CD4-positive, alpha-beta T cell treated with Interleukin-12 subunit alpha and Interleukin-12 subunit beta, for 1 hour (primary cell): ENCODE measurements around the gene SLC35F3.
"Not testable (repeated sequence)": the region's sequence is repeated elsewhere in the genome, so short reads cannot be mapped to it uniquely, and the experiment has no call there.

Source experiments
- DNase-seq: peaks from one replicate; pipeline ENCODE4 v3.0.0-alpha.2; 2020

The SLC35F3 gene

DNA sequence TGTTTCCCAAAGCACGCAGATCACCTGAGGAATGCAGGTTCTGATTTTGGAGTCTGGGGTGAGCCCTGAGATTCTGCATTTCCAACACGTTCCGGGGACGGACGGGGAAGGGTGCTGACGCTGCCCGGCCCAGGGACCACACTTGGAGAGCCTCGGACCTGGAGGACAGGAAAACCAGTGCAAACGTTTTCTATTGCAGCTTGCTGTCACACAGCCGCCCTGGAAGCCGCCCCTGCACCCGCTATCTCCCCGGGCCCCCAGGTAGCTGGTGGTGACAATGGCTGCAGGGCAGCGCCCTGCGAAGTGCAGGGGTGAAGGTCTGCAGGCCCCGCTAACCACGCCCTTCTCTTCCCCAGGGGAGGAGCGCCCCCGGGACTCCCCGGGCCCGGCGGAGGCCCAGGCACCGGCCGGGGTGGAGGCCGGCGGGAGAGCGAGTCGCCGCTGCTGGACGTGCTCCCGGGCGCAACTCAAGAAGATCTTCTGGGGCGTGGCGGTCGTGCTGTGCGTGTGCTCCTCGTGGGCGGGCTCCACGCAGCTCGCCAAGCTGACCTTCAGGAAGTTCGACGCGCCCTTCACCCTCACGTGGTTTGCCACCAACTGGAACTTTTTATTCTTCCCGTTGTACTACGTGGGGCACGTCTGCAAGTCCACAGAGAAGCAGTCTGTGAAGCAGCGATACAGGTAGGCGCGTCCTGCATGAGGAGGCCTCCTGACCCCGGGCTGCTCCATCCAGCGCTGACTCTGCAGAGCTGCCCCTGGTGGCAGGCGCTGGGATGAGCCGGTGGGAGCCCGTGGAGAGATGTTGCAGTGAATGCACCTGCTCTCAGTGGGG lies 326.8 kb downstream of the SLC35F3 start:
- DNase-seq = no peak

DNA sequence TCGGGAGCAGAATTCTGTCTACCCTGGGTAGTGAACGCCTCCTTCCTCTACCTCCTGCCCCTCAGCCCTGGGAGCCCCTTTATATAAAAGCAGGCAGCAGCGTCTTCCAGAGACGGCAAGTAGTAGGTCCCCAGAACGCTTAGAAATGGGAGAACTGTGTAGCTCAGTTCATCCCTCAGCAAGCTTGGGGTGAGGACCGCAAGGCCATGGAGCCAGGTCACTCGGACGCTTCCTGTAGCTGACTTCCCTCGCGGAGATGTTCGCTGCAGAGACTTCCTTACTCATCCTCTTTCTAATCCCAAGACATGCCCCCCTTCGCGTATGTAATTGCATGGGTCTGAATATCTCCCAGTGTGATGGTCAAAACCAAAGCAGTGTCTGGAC lies 327.4 kb downstream of the SLC35F3 start:
- DNase-seq = no peak

DNA sequence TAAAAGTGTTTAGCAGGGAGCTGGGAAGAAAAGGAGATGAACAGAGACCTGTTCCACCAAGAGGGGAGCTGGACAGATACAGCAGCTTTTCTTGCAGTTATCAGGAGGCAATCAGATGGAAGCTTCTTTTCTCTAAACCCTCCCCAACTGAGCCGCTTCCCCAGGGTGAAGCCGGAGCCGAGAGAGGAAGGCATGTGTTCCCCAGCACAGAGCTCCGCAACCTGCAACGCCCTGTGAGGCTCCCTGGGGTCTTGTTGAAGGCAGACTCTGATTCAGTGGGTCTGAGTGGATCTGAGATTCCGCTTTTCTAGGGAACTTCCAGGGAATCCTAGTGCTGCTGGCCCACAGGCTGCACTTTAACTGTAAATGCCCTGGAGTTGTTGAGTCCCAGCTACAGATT lies 329.7 kb downstream of the SLC35F3 start:
- no peak for DNase-seq

DNA sequence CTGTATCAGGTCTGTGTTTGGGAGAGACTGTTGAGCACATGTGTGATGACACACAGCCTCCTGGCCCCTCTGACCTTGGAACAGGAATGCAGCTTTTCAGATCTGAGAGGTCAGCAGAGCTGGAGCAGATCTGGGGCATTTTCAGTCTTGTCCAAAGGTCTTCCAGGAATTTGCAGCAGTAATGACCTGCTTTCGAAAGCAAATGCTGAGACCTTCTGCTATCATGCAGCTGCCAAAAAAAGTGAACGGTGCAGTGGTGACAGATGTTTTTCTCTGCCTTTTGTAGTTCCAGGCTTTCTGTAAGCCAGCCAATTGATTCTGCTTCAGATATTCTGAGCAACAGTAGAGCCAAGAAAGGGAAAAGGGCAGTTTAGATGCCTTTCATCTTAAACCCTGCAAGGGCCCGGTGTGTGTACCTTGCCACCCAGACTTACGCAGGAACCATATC lies 331.0 kb downstream of the SLC35F3 start:
- DNase-seq = no peak

DNA sequence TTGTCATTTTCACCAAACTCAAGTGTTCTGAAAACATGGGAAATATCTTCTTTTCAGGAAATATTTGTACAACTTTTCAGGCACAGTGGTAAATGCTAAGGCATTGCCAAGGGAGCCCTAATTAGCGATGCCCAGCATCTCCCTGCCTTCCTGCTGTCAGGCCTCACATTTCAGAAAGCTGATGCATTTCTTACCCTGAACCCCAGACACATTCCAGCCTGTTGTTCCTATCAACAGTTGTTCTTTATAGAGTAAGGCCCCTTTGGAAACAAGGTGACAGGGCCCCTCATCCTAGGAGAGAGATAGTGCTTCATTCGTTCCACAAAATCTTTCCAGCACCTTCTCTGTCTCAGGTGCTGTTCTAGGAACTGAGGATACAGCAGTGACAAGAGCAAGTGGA lies 332.9 kb downstream of the SLC35F3 start:
- DNase-seq = no peak

DNA sequence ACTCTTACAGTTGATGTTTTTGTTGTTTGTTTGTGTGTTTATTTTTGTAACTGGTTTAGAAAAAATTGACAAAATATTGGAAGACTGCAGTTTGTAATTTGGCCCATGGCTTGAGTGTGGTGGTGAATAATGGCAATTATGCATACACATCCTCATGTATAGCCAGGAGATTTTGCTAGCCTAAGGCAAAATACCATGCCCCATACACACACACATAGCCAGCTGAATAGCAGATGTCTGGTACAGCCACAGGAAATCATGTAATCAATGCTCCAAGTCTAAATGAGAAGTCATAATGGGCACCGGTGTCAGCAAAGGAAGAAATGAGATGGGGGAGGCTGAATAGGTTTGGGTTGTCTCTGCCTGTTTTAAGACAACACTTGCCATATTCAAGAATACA lies 333.6 kb downstream of the SLC35F3 start:
- no peak for DNase-seq

DNA sequence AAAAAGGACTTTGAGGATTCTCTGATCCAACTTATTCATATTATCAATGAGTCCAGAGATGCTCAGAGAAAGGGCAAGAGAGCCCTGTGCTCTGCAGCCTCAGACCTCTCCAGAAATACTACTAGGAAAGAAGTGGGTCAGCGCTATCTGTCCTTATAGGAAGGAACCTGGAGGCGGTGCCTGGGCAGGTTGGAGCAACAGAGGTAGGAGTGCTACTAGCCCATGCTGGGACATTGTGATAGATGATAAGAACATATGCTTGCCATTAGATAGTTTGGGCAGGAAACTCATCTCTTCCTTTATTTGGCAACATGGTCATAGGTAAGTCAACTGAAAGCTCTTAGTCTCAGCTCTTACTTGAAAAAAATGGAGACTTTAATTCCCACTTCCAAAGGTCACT lies 335.0 kb downstream of the SLC35F3 start:
- no peak for DNase-seq

DNA sequence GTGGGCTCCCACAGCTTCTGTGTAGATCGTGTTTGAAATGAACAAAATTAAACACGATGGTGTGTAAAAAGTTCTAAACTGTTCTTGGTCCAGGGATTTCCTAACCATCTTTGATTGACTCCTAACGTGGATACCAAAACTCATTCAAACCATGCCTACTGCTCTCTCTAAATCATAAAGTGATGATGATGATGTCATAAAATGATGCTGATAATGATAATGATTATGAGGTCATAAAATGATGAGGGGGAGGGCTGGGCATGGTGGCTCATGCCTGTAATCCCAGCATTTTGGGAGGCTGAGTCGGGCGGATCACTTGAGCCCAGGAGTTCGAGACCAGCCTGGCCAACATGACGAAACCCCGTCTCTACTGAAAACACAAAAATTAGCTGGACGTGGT lies 335.5 kb downstream of the SLC35F3 start:
- no peak for DNase-seq

DNA sequence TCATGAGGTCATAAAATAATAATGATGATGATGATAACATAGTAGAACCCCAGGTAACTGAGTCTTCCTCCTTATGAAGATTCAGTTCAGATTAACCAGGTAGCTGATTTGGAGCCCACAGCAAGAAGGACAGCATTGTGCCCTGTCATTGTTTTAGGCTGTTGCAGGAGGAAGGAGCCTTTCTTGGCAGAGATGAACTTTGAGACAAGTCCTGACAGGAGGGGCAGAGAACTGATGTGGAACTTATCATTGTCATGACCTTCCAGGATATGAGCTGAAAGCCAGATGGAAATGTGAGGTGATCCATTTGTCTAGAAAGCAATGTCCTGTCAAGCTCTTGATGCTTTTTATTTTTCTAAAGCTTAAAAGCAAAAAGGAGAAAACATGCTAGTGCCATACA lies 336.2 kb downstream of the SLC35F3 start:
- DNase-seq = no peak

DNA sequence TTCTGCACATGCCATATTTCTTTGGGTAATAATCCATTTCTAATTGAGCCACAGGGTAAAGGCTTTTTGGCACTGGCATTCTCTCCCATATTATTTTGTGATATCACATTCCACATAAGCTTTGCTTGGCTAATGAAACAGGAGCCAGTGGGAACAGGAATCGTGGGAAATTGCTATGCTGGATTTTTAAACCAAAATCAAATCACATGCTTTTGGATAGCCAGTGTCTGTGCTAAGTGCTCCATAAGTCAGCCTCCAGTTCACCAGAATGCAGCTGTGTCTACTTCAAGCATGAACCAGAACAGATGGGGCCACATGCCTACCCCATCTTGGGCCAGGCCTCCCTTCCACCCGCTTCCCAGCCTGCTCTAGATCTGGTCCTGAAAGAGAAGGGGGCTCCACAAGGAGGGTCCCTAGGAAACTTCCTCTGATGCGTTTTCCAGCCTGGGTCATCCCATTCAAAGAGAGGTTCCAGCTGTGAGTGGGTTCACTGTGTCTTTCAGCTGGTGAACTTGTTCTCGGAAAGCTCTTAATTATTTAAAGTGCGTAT lies 337.5 kb downstream of the SLC35F3 start:
- no peak for DNase-seq

DNA sequence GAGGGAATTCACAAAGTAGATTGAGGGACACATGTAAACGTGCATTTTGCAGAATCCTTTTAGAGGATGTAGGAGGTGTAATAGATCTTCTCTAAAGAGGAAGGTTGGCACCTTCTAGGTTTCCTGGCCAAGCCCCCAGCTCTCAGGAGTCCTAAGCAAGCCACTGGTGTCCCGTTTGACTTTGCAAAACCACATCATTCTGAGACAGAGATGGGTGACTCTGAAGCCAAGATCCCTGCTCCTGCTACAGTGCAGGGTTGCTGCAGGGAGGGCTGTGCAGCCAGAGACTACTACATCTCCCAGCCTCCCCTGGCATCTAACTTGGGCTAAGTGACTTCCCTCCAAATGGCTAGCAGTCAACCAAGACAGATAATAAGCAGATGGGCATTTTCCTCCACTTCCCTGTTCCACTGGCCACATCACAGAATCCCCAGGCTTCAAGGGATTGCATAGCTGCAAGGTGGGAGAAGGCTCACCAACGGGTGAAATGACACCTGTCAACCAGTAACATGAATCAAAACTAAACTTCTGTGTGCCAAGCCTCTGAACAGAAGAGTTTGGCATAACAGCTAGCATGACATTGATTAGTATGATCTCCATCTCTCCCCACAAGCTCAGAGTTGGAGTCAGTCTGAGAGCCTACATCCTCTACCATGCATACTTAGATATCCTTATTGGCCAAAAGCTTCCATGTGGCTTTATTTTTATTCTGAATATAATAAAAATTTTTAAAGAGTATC lies 339.2 kb downstream of the SLC35F3 start:
- no peak for DNase-seq

DNA sequence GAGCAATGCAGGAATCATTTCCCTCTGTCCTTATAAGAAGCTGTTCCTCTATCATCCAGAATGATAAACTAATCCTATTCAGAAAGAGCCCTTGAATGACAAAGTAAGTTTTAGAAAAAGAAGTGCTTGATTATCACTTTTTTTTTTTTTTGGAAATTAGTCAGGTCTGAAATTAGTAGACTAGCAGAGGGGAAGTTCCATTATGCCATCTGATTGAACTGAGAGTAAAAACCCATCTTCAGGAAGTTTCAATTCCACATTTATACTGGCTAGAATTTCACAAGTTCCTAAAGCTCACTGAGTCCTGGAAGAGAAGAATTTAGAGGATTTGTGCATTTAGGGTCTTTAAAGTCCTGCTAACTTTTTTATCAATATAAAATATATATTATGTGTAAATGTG lies 340.0 kb downstream of the SLC35F3 start:
- no peak for DNase-seq

DNA sequence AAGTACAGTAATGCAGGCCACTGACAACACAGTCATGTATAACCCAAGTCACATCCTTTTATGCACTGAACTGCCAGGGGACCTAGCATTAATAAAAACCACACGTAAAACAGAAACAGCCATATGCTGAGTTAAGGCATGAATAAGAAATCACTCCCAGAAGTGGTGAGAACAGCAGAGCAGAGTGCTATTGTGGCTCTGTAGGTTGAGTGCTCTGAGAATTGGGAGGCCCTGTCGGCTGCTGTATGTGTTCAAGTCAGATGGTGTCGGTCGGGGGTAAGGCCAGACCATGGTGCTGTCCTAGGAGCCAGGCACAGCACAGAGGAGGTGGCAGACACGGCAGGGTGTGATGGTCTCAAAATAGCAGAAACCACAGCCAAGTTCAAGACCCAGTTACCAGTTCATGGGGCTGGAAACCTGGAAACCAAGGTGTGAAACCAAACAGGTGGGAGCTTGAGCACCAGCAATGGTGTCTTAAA lies 342.2 kb downstream of the SLC35F3 start:
- no peak for DNase-seq

DNA sequence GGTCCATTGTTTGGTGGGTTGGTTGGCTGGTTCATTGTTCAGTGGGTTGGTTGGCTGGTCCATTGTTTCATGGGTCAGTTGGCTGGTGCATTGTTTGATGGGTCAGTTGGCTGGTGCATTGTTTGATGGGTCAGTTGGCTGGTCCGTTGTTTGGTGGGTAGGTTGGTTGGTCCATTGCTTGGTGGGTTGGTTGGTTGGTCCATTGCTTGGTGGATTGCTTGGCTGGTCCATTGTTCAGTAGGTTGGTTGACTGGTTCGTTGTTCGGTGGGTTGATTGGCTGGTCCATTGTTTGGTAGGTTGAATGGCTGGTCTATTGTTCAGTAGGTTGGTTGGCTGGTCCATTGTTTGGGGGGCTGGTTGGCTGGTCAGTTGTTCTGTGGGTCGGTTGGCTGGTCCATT lies 343.3 kb downstream of the SLC35F3 start:
- not testable (repeated sequence) for DNase-seq

DNA sequence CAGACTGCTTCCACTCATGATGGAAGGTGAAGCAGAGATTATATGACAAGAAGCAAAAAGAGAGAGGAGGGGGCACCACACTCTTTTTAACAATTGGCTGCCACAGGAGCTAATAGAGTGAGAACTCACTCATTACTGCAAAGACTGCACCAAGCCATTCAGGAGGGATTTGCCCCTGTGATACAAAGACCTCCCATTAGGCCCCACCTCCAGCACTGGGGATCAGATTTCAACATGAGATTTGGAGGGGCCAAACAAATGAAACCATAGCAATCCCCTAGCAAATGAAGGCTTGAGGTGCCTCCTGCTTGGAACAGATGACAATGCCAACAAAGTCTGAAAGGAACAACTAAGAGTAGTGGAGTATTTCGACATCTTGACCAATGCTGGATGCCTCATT lies 346.3 kb downstream of the SLC35F3 start:
- no peak for DNase-seq

DNA sequence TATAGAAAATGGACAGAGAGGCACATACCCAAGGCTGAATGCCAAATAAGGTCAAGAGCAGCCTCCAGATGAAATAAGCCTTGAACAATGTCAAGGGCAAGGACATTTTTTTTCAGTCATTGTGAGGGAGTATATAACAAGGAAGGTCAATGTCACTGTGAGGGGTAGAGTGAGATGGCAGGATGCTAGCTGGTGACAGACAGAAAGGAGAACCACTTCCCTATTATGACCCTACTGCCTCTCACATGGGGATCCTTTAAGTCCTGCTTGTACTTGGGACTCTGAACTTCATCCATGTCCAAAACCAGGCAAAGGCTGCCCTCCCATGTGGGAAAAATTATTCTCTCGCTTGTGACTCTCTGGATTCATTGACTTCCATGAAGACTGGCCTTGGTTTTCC lies 349.3 kb downstream of the SLC35F3 start:
- DNase-seq = no peak

DNA sequence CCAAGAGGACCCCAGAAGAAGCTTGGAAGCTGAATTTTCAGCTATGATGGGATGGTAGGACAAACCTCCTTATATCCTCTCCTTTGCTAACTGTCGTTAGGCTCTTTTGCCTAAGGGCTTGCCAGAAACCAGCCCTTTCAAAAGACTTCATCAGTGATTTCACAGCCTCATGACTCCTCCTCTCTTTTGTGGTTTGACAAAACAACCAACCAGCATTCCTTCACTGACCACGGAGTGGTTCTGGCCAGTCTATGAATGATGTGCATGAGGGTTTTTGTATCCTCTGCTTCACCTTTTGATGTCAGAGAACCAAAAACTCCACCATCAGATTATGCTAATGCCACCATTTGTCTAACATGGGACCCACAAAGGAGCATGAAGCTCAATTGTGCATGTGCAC lies 351.9 kb downstream of the SLC35F3 start:
- DNase-seq = no peak

DNA sequence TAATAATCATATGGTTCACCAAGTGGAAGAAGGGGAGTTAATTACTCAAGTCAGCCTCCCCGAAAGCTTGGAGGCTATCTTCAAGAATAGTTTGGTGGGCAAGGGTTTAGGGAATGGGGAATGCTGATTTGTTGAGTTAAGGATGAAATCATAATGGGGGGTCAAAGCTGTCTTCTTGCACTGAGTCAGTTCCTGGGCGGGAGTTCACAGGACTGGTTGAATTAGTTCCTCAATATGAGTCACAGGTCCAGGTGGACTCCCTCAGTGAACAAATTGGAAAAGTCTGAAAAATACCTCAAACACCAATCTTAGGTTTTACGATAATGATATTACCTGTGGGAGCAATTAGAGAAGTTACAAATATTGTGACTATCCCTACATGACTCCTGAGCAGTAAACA lies 353.6 kb downstream of the SLC35F3 start:
- no peak for DNase-seq

DNA sequence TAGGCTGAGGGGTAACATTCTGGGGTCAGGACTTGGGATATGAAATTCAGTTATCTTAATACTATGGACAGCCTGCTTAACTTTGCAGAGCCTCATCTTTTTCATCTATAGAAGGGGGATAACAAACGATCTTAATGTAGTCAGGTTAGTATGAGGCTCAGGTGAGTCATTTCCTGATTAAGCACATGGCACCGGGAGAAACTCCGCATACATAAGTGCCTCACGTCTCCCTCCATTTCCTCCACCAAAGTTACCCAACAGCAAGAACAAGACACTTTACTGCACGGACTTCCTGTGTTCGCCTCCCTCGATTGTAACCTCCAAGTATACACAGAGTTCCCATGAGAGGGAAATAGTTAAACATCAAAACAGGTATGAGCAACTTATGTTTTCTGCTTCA lies 356.1 kb downstream of the SLC35F3 start:
- DNase-seq = no peak

DNA sequence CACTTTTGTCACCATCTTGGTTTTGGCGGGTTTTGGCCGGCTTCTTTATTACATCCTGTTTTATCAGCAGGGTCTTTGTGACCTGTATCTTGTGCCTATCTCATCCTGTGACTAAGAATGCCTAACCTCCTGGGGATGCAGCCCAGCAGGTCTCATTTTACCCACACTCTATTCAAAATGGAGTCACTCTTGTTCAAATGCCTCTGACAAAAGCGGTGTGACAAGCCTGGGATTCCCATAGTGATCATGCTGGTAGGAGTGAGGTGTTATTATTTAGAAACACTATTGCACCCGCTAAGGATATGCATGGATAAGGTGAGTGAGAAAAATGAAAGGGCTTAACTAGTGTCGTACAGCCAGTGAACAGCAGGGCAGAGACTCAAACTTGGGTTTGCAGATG lies 357.1 kb downstream of the SLC35F3 start:
- no peak for DNase-seq

DNA sequence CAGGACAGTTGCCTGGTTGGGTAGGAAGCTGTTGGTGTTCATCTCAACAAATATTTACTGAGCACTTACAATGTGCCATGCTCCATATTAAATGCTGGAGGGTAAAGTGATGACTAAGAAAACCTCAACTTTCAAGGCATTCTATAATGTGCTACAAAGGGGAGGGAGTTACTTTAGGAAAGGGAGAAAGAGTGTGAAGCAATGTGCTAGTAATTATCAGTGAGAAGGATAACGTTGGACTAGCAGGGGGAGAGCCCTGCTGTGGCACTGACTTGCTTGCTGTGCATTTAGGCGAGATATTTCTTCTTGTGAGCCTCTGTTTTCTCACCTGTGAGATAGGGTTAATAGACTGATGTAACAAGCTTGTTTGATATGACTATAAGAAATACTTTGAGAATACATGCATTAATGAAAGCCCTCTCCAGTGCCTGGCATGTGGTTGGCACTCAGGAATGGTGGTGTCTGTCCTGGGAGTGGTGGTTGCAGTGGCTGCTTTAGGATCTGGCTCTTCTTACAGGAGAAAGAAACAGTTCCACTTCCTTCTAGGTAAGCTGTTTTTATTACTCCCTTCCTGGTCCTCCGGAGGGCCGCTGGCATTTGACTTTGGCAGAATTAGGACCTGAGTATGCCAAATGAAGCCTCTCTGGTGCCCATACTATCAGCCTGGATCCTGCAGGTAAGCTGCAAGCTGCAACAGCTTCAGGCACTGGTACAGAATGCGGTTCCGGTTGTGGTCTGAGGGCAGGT lies 357.7 kb downstream of the SLC35F3 start:
- DNase-seq = no peak

DNA sequence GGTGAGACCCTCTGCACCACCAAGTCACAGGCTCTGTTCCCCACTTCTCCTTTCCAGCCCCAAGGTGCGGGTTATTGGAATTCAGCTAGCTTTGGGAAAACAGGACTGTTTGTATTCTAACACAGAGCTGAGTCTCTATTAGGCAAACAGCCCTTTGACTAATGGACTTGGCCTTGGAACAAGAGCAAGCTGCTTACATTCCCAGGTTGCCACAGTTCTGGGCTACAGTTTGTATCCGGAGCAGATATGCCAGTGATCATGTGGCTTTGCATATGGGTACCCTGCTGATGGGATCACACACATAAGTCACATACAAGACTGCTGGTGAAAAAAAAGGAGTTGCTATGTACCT lies 358.3 kb downstream of the SLC35F3 start:
- no peak for DNase-seq

DNA sequence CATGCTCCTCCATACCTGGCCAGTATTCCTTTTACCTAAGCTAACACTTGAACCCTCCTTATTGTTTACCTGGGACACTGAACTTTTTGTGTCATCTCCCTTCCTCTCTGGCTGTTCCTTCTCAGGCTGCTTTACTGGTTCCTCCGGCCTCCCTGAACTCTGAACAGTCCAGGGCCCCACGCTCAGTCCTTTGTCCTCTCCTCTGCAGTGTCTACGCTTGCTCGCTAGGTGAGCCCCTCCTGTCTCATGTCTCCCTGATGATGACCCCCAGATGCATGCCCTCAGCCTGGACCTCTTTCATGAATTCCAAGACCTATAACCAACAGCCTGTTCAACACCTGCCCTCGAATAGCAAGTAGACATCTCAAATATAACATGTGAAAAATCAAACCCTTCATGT lies 360.4 kb downstream of the SLC35F3 start:
- DNase-seq = no peak
